GM19035 (cell line): ENCODE data around the gene ZNF462.
A peak's percentile ranks its signal among the peaks of the same experiment; 100 is the strongest.

Experiments
- ATAC-seq: cut with Tn5 transposase; IDR thresholded peaks from one replicate; pipeline ENCODE4 v1.9.1; 2021; ENCODE audit not compliant: unreplicated experiment

ZNF462 gene

DNA sequence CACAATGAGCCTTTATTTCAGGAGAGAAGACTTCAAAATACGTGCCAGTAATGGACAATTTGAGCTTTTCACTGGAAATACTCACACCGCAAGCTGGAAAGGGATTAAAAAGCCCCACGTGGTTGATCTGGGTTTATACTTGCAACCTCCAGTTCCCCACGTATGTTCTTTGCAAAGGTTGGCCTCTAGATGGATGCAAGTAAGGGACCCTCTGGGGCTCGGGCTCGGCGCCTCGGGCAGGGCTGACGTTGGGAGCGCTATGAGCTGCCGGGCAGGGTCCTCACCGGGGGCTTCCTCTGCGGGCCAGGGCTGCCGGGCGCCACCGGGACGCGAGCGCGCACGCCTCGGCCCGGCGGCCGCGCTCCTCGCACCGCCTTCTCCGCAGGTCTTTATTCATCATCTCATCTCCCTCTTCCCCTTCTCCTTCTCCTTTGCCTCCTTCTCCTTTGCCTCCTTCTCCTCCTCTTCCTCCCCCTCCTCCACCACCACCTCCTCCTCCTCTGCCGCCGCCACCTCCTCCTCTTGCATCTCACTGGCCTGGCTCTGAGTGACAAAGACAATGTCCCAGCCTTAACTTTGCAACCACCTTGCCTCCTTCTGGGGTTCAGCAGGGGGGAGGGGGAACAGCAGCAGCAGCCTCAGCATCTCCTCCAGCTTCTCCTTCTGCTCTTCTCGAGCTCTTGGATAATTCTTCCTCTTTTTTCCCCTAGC lies 701 bp upstream of the ZNF462 start:
- peak; percentile 18 for ATAC-seq

DNA sequence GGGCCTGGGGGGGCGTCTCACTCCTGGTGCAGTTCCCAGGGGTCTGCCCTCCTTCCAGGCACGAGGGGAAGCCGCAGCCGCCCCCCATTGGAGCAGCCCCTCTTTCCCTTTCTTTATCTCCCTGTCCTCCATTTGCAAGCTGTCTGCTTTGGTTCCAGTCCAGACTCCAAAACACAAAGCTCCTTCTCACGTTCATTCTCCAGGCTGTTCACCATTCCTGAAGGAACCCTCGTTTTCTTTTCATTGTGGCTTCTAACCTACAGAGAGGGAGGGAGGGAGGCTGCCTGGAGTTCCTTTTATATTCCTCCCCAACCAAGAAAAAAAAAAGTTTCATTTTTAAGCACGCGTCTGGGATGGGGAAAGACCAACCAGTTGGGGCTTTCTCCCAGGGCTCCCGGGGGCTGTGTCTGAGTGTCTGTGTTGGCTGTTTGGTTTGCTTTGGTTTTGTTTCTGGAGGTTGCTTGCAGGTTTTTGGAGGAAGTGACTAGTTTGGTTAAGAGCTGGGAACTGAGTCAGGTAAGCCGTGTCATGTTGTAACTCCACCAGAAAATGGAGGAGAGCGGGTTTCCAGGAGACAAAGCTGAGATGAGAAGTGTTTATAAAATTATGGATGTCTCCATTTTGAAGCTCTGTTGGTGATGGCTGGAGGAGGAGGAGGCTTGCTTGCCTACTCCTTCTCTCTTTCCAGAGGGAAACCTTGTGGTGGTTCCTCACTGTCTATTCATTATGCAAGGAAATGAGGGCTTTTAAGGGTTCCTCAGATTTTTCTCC lies 1.6 kb downstream of the ZNF462 start:
- ATAC-seq, result no peak

DNA sequence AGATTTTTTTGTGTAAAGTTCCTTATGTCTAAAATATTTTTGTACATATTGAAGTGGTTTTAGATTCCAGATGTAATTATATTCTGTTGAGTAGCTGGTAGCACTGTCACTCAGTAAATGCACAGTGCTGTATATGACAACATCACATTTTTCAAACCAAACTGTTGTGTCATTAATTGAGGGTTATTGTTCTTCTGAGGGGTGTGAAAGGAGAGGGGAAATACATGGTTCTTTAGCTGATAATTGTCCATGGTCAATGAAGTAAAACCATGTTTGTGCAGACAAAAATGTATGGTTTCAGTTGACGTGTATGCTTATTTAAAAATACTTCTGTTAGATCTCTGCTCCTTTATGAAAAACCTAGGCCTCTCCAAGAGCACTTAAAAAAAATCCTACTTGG lies 3.3 kb downstream of the ZNF462 start:
- no peak for ATAC-seq

DNA sequence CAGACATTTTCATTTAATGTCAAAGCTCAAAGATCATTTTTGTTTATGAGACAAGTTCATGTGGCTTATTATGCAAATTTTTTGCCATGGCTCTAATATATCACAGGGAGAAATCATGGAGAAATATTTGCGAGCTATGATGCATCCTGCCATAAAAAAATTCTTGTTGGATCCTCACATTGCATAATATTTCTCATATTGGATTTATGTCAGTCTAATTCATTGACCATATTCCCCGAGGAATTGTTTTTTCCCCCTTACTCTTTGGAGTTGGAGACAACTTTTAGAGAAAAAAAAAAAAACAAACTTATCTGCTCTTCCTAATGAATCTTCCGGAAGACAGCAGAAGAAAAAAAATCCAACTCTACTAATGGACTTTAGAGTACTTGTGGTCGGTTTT lies 4.3 kb downstream of the ZNF462 start:
- no peak for ATAC-seq

DNA sequence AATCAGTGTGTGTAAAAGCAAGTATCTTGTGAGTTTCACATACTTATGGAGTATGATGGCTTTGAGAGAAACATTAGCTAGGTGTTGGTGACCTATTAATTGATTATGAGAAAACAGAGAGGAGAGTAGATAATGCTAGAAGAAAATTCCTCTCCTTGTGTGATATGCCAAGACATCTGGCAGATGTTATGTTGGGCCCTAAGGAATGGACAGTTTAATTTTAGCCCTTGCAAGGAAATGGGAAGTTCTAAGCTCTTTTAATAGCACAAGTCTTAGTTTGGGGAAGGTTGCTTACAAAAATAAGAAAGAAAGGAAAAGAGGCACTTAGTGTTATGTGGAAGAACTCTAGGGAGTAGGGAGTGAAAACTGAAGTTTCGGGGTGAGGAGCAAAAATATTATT lies 5.1 kb downstream of the ZNF462 start:
- ATAC-seq, result no peak

DNA sequence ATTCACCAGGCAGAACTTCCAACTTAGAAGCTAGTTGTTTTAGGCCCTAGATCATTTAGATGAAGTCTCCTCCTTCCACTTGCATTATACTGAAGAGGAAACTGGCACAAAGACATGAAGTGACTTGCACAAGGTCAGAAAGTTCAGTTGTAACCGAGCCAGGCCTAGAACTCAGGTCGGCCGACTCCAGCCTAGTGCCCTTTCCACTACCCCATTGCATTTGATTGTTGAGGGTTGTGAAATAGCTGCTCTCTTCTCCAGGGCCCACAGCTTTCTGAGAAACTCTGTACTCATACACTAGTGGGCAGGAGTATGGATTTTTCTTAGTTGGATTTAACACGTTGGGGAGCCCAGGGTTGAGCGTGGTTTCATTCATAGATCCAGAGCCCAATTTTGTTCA lies 5.6 kb downstream of the ZNF462 start:
- no peak for ATAC-seq

DNA sequence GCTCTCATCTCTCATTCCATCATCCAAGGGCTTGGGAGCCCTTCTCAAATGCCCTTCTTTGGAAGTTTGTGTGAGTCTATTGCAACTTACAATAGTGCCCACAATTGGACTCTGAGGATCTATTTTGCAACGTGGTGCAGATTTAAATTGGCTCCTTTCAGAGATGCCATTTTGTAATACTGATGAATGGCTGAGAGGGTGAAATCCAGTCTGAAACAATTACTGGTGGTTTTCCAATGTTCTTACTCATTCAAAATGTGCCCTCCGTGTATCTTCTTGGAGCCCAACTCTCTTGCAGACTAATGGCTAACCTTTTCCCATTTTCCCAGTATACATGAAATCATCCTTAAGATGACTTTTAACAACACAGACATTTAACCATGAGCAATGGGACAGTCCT lies 6.1 kb downstream of the ZNF462 start:
- ATAC-seq, result no peak

DNA sequence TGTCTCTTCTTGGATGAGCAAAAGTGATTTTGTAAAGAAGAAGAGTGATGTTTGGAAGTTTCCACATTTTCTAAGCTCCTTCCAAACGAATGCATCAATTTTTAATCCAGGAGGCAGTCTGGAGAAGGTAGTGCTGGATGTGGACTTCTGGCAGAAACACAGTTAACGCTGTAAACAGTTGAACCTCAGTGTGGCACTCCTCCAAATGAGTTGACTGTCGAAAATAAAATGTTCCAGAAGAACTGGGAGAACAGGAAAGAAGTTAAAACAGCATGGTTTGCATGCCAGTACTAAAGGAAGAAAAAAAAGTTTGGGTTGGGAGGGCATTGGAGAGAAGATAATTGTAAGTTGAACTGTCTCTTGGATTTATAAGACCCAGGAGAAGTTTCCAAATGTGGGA lies 6.5 kb downstream of the ZNF462 start:
- no peak for ATAC-seq

DNA sequence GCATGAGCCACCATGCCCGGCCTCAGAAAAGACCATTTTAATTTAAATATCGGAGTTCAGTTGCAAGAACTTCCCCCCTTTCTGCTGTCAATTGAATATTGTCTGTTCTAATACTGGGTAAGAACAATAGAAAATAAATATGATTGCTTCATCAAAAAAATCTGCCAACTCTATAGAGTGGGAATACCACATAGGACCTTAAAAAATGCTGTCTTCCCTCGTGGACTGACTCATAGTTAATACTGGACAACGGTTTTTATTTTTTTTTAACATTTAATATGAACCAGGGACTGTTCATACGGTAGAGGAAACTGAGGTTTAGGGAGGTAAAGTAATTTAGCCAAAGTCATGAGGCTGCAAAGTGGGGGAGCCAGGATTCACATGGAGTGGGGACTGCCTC lies 9.7 kb downstream of the ZNF462 start:
- no peak for ATAC-seq

DNA sequence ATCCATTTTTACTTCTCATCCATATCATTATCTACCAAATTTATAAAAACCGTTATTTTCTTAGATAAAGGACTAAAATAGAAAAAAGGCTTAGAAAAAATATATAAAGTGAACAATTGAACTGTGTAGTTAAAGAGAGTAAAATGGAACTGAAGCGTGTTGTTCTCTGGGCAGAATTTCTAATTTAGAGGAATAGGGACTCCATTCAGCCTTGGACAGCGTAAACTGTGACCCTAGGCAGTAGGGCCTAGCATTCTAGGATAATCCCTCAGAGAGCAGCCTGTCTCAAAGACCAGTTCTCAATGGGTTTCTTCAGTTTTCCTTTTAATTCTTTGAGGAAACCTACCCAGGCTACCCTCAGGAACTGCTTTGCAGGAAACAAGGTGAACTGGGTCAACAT lies 11.1 kb downstream of the ZNF462 start:
- no peak for ATAC-seq

DNA sequence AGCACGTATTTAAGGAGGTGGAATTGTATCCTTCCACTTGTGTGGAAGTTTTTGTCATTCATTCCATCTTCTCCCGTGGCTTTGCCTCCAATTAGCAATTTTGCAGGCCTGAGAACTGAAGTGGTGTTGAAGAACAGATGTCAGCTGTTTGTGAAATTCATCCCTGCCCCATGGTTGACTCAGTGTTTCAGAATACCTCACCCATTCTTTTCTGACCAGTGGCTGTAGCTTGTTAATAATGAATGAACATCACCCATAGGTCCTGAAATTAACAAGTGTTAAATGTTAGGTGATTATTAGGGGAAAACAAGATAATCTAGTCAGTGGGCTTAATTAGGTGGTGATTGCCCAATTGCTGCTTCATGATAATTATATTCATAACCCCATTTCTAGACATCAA lies 11.7 kb downstream of the ZNF462 start:
- ATAC-seq, result no peak

DNA sequence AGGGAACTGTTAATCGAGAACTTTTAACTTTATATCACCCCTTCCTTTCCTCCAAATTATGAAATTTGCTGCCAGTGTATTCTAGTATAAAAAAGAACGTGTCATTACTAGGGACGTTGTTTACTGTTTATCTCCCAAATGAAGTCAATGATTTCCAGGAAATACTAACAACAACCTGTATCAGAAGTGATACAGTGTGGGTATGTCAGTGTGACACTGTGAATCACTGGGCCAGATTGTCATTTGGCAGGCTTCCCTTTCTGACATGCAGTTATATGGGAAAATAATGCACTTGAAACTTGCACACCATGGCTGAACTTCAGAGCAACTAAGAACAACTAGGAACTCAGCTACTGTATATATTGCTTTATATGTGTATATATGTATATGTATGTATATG lies 12.6 kb downstream of the ZNF462 start:
- ATAC-seq, result no peak

DNA sequence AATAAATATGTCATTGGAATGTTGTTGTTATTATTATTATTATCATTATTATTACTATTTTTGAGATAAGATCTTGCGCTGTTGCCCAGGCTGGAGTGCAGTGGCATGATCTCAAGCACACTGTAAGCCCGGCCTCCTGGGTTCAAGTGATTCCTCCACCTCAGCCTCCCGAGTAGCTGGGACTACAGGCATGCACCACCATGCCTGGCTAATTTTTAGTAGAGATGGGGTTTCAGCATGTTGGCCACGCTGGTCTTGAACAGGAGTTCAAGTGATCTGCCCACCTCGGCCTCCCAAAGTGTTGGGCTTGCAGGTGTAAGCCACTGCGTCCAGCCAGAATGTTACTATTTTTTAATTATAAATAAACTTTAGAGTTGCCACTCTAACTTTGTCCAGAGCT lies 14.4 kb downstream of the ZNF462 start:
- ATAC-seq, result no peak

DNA sequence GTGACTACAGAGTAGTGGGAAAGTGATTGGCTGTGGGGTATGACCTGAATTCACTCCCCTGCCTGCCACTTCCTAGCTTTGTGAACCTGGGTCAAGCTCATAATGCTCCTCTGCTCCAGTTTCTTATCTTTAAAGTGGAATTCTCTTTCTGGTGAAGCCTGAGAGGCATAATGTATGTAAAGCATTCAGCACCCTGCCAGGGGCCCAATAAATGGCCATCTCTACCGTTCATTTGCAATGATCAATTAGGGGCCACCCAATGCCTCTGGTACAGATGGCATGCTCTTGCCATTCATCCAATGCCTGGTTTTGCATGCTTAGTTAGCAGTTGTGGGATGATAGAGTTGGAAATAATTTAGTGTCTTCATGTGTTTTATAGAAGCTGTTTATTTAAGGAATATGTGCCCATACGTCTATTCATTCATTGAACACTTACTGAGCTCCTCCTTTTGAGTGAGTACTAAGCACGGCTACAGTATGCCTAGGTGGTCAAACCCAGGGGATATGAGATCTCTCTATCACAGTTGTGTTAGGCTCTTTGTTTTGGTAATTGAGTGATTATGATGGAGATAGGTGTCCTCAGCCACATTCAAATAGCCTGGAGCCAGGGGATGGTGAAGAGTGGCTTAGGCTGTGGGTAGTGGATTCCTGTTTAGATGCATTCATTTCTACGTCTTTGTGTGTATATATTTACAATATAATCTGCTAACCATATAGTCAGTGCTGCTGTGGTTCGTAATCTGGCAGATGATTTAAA lies 15.3 kb downstream of the ZNF462 start:
- ATAC-seq, result no peak

DNA sequence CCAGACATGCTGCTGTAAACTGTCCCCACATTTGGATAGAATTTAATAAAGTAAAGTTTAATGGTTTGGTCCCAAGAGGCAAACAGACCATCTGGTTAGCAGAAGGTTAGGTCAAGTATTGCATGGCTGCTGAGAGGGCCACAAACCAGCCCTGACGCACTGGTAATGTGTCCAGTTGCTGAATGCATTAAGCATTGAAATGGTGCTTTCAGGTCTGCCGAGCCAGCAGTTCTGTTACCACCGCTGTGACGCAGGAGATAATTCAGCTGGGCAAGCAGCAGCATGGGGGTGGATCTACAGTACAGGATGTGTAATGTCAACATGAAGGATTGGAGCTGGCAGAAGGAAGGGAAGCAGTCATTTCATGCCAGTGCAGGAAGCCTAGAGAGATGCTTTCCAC lies 16.0 kb downstream of the ZNF462 start:
- ATAC-seq, result no peak

DNA sequence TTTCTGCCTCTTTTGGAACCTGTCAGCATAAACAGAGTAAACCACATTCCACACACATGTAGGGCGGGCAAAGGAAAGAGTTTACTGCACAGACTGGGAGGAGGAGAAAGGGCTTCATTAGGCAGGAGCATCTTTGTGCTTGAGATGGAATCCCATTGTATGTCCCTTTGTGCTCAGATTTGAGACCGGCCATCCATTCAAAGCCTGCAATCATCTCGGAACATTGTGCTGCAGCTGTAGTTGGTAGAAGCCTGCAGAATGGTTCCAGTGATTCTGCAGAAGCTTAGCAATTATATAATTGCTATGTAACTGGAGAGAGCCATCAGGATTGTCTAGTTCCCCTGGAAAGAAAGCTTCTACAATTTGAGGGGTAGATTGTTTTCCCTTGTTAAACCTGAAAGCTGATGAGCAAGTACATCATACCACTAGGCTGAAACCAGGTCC lies 16.5 kb downstream of the ZNF462 start:
- ATAC-seq, result no peak

DNA sequence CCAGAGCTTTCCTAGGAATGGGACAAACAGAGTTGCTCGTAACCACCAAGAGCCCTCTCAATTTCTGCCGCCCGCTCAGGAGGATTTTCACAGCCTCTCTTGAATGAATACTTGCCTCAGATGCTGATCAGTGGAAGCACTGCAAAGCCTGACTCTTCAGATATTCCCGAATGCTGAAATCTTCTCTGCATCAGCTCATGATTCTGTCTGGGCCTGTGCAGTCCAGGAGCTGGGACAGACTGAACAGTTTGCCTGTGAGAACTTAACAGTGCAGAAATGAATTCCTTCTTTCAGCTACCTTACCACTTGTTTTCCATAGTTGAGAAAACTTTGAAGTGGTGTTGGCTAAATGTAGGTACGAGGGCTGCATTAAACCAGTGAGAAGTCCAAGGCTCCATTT lies 17.1 kb downstream of the ZNF462 start:
- ATAC-seq, result no peak

DNA sequence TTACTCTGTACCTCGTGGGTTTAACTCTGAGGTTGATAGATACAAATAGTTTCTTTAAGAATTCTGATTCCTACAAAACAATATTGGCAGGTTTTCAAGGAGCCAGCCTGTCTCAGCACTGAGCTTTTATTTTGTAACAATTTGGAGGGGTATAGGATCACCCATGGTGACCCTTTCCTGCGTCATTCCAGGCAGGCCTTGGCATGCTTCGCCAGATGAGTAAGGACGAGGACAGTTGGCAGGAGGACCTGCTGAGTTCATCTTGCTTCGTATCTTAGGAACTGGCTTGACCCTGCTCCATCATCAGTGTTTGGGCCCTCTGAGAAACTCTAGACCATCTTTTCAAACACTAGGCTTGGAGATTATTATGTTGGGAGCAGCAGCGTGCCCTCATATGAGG lies 17.9 kb downstream of the ZNF462 start:
- ATAC-seq, result no peak

DNA sequence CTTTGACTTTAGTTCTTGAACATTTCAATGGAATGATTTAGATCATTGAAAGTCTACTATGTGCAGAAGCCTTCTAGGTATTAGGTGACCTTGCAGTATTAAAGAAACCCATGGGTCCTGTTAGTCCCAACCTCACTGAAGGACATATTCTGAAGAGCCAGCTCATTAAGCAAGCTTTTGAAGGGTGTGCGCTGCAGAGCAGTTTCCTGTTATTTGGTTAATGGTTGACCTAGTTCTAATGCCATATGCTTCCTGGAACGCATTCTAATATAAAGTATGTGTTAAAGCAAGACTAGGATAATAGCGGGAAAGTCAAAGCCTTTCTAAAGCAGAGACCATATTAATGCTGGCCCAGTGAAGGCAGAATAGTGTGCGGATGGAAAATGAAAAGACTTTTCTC lies 20.1 kb downstream of the ZNF462 start:
- no peak for ATAC-seq

DNA sequence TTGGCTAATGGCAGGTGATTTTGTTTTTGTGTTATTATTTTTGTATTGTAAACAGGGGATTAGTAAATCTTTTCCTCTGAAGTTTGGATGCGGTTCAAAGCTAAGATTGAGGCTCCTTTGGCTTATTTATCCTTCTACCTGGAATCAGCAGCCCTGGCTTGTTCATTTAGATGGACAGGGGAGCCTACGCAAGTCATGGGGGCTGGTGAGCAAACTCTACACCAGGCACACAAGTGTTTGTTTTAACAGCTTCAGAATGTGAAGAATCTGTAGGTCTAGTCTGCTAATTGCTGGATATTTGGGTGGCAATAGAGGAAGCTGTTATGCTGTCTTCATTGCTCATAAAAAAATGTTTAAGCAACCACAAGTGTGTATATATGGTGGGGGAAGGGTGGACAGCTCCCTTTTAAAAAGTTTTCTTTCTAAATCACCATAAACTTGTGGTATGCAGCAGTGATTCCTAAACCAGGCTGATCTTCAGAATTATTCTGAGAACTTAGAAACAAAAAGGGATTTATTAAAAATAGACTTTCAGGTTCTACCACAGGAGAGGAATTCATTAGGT lies 20.7 kb downstream of the ZNF462 start:
- ATAC-seq, result no peak

DNA sequence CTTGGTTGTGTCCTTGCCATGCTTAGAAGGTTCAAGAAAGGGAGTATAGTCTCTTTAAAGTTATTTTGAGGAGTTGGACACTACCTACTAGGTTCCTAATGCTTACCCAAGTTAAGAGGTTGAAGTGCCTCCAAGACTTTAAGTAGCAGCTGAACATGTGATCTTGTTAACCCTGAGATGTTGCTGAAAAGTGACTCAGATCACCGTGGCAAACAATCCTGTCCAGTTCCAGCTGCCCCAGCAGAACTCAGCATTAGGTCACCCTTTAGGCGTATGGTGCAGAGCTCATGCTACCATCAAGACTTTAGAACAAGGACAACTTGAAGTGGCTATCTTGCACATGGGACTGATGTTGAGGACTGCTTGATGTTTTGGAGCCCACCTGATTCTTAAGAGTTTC lies 22.5 kb downstream of the ZNF462 start:
- ATAC-seq, result no peak
